Measurements from ENCODE around the gene KRT32.
"Not testable (repeated sequence)": the region's sequence is repeated elsewhere in the genome, so short reads cannot be mapped to it uniquely, and the experiment has no call there.

KRT32 gene

DNA sequence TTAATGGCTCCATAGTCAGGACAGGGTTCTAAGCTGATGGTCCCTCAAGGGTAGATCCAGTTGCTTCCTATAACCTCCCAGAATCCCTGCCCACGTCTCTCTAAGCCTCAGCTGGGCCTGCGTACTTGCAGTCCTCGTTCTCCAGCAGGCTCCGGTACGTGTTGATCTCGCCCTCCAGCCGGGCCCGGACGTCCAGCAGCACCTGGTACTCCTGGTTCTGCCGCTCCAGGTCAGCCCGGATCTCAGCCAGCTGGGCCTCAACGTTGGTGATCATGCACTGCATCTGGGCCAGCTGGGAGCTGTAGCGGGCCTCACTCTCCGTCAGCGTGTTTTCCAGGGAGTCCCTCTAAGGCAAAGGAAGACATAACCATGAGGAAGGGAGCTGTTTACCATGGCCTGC, 4.5 kb downstream of the KRT32 start:
- DNase-seq: no peak

DNA sequence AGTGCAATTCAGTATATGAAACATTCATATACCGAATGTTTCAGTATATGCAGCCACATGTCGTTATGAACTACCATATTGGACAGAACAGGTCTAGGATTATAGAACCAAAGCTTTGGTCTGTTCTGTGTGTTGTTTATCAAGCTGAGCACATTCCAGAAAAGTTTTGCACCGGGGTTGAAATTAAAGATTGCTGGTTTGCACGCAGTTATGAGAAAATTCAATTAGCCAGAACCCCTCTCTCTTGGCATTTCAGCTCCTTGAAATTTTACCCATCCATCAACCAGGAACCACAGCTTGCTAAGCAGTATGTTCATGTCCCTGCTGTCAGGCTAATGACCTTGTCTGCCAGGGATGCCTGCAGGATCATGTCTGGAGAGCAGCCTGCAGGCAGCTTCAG, 9.5 kb downstream of the KRT32 start:
- no peak for DNase-seq

DNA sequence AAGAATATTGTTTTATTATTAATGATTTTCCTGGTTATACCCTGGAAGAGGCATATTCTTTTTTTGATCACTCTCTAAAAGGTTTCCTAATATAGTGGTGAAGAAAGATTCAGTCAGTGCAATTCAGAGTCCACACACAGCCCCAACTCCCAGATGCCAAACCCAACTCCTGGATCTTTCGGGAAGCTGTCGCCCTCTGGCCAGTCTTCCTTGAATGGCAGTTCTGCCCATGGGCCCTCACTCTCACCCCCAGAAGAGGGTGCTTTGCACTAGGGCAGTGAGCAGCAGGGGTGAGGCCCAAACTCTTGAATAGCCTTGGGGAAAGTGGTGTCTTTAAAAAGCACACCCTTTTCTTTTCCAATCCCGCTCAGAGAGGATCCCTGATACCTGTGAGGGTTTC, 11.0 kb downstream of the KRT32 start:
- no peak for DNase-seq

DNA sequence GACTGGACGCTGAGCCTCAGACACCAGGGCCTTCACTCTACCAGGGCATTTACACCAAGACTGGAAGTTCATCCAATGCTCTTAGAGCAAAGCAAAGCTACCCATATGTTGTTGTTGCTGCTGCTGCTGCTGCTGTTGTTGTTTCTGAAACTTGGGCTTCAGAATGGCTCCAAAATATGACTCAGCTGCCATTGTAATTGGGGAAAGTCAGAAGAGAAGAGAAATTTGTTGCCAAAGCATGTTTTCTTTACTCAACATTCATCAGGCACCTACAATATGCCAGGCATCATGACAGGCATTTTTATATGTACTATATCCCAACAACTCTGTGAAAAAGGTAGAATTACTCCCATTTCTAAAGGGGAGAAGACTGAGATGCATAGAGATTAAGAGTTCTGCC, 11.9 kb downstream of the KRT32 start:
- DNase-seq: no peak

DNA sequence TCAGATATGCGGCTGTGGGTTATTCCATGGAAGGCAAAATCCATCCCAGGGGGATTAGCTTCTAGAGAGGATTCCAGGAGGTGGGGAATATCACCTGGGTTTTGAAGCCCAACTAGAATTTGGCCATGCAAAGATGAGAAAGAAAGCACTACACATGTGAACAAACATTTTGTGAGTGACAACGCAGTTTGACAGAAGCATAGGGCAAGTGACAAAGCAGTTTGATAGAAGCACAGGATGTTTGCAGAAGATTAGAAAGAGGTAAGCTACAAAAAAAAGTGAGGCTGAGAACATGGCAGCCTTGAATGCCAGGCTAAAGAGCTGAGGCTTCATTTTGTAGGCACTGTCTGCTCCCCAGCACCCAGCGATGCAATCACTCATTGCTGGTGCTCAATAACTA, 14.1 kb downstream of the KRT32 start:
- no peak for DNase-seq

DNA sequence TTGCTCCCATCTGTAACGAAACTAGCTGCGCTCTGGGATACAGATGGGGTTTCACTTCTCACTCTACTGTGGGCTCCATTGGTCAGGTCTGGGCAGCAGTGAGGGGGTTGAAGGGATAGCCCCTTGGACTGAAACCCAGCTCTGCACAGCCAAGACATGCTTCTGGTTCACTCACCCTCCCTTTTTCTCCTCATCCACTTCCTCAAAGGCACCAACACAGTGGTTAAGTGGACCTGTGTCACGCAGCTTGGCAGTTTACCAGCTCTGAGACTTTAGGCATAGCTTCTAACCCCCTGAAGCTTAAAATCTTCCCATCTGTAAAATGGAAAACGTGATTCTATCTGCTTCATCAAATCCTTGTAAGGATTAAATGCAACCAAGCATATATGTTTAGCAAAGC, 14.9 kb downstream of the KRT32 start:
- DNase-seq: peak; percentile 7

DNA sequence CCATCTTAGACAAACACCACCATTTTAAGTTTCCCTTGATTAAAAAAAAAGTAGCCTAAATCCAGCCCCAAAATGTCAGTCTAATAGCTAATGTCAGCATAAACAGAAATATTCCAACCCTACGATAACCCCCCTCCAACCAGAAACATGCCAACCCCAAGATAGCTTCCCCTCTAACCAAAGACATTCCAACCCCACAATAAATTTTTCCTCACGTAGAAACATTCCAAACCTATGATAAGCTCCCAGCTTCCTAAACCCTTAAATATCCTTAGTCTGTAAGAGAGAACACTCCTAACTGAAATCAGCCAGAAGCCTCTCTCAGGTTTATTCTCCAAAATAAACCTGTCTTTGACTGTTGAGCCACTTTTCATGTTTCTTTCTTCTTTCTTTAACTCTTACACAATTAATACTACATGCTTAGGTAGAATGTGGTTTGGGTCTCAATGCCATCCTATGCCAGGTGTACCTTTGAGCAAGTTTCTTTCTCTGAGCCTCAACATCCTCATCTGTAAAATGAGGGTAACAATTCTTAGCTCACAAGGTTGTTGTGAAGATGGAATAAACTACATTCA, 15.9 kb downstream of the KRT32 start:
- DNase-seq: no peak

DNA sequence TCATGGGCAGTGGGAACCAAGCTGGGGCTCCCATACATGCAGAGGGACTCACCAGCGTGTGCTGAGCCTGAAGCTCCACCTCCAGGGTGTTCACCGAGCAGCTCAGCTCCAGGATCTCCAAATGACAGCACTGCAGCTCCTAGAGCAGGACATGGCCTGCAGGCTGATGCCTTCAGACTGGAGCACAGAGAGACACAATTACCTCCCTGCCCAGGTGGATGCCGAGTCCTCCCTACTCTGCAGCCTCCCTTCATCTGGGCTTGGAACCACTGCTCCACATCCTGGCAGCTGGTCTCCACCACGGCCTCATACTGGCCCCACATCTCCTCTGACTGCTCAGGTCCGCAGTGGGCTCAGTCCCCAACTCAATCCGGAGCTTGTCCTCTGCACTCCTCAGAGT, 18.2 kb downstream of the KRT32 start:
- DNase-seq: no peak

DNA sequence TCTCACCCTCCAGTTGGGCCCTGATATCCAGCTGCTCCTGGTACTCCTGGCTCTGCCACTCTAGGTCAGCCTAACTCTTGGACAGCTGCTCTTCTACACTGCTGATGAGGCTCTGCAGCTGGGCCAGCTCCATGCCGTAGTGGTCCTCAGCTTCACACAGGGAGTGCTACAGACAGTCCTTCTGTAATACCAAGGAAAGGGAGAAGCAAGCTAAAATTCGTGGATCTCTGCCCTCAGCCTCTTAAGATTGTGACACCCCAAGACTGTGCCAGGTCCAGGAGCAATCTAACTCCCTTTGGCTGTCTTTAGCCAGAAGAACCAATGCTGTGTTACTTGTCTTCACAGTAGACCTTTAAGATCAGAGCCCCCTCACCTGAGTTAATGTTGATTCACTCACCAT, 18.7 kb downstream of the KRT32 start:
- DNase-seq: no peak

DNA sequence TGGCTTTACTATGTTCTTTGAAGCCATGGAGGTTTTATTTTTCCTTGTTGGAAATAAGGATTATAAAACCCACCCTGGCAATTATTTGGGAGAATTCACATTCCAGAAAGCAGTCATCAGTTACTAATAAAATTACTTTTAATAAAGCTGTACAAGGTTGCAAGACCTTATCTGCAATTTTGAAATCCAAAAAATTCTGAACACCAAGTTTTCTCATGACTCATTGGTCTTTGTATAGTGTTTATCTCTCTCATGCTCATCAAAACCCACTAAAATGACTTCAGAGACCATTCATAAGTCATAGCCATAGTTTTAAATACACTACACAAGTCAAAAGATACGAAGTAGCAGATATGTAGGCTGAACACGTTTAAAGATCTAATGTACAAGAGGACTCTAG, 20.4 kb downstream of the KRT32 start:
- no peak for DNase-seq

DNA sequence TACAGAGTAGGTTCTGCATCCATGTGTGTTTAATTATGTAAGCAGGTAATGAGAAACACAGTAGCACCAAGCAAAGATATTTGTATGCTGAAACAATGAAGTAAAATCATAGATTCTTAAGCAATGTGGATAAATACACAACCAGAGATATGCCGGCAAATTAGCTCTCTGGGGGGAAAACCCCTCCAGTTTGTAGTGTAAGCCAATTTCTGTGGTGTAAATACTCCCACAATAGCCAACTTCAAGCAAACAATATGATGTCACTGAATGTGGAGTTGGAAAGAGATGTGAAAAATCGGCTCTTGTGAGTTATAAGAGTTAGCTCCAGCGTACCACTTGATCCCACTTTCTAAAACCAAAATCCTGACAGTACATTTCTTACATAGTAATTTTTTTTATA, 22.5 kb downstream of the KRT32 start:
- DNase-seq: no peak

DNA sequence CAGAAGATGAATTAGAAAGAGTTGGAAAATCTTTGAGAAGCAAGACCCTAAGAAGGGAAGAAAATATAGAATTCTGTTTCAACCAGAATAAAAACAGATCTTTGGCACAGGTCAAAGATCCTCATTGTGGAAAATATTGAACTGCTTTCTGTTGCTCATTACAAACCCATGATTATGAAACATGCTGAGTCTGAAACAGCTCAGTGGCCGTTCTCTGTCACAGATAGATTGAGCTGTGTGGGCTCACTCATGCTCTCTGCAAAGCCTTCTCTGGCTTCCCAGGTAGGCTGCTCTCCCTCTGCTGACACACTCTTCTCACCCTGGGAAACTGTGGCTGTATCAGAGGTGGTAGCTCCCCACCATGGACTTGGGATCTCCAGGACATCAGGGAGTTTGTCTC, 23.0 kb downstream of the KRT32 start:
- DNase-seq: no peak

DNA sequence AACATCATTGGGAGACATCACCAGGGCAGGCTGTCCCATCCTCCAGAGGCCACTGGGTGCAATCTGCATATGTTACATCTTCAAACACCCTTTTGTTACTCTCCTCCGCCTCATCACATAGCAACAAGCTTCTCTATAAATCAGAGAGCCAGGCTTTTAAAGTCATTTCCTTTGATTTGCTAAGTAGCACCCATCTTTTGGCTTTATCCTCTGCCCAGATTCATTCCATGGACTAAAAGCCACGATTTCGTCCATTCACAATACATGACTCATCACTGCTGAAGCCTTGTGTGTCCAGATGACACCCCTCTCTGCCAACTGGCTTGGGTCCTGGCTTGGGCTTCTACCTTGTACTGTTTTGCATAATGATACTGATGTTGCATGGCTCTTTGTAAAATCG, 24.4 kb downstream of the KRT32 start:
- DNase-seq: no peak

DNA sequence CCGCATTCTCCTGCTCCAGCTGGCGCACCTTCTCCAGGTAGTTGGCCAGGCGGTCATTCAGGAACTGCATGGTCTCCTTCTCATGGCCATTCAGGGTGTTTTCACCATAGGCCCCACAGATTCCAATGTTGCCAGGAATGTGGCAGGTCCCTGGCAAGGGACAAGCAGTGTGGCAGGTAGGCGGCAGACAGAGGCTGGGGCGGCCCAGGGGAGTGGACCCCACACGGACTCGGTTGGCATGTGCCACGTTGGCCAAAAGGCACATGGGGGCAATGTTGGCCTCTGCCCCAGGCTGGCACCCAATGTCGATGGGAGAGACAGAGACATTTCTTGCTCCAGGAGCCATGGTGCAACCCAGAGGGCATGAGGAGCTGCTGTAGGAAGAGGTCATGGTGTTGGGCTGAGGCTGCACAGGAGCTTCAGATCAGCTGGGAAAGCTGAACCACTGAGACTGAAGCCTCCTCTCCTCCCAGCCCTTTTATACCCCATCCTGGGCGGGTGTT, 26.6 kb downstream of the KRT32 start, which contains the start of gene KRT38:
Gene KRT38, minus strand, starts transcription at position 453 of the 503 bp plus-strand sequence. Its CDS starts 62 bp downstream, at position 391.
- DNase-seq: no peak

DNA sequence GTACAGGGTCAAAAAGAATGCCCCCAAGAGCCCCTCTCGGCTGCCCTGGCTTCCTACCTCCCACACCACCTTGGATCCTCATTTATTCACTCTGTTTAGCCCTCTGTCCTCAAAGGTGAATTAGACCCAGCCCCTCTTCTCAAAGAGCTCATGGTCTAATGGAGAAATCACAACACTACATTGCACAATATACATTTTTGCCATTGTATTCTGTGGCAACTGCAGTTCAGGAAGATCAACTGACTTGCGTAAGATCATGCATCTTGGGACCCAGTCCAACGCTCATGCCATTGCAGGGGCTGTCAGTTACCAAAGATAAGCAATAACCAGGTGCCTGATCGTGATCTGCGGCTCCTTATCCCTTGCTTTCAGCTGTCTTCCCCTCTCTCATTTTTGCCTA, 27.8 kb downstream of the KRT32 start:
- DNase-seq: no peak

DNA sequence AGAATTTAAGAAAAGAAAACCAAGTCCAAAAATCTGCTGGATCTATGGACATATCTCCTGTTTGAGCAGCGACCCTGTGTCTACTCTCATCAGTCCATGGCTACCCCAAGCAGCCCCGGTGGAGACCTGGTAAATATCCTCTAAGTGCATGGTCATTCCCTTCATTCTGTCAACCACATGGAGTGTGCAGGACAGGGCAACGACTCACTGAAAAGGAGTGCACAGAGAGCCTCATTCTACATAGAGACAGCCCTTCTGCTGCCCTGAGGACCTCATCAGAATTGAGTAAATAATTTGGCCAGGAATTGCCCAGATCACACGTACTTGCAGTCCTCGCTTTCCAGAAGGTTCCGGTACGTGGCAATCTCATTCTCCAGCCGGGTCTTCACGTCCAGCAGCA, 29.4 kb downstream of the KRT32 start:
- DNase-seq: no peak

DNA sequence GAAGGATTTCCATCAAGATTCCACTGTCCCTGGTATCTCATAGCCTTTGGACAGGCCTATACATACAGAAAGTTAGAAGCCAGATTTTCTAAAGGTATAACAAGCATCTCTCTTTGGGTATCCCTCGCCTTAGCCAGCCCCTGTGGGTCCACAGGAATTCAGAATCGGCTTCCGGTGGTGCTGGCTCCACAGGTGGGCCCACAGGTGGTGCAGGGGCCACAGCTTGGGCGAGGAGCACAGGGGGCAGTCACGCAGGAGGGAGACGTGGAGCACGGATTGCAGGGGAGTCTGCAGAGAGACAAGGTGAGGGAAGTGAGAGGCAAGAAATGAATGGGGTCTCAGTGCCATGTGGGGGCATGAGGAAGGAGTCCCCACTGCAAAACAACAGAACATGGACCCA, 29.9 kb downstream of the KRT32 start:
- no peak for DNase-seq

DNA sequence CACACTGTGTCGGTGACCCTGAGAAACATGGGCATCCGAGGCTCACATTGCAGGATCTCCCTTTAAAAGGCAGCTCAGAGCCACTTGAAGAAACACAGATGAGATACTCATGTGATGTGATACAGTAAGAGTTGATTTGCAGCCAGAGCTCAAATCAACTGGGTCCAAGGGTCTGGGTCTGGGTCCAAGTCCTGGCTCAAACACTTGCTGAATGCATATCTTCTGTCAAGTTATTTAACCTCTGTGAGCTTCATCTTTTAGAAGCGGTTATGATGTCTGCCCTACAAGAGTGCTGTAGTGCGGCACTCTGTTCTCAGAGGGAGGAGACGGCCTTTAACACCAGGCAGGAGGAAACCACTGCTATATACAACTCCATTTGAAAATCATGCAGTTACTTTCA, 32.8 kb downstream of the KRT32 start:
- DNase-seq: no peak

DNA sequence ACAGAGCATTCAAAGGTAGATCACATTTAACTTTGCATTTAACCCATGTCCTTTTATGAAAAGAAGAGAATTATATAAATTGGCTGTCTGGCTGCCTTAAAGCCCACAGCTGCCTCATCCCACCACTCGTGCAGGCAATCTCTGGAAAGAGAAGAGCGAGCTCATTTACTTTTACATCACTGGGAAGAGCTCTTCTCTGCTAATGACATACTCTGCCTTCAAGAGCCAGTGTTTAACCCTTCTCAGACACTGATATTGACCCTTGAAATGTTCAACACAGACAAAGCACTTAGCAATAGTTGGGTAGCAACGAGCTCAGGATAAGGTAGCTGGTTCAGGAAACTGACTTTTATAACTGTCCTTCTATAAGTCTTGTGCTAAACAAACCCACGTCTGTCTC, 33.2 kb downstream of the KRT32 start:
- DNase-seq: no peak

DNA sequence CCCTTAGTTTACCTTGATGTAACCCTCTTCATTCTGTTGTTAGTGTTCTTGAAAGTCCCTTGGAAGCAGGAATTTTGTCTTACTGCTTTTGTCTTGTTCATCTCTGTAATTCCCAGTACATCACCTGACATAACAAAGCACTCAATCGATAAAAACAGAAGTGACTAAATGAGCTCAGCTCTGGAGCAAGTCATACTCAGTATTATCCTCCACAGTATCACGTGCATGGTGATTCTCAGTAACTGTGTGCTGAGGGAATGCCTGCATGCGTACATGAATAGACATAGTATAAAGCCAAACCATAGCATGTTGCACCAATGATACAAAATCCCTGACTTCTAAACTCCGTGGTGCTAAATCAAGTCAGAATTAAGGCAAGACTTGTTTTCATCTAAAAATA, 33.6 kb downstream of the KRT32 start:
- DNase-seq: no peak

DNA sequence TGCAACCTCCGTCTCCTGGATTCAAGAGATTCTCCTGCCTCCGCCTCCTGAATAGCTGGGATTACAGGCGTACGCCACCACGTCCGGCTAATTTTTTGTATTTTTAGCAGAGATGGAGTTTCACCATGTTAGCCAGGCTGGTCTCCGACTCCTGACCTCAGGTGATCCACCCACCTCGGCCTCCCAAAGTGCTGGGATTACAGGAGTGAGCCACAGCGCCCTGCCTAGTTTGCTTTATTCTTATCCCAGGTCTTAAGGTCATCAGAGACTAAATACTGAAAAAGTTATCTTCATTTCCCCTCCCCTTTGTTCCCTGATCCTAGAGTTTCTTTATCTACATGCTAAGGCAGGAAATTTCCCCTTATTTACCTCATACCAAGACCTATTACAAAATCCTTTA, 36.8 kb downstream of the KRT32 start:
- DNase-seq: not testable (repeated sequence)

DNA sequence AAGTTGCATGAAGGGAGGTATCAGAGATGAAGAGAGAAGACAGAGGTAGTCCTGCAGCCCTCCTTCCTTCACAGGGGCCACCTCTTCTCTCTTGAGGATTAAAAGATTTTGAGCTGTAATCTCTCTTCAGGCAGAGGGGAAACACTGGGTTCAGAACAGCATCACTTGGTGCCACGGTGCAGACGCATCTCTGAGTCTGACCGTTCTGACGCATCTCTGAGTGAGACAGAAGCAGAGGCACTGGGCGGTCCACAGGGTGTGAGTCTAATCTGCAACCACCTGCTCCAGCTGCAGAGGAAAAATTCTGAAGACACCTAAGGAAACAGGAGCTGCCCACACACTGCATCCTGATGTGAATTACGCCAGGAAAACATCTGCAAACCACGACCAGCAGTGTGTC, 37.5 kb downstream of the KRT32 start:
- DNase-seq: no peak

DNA sequence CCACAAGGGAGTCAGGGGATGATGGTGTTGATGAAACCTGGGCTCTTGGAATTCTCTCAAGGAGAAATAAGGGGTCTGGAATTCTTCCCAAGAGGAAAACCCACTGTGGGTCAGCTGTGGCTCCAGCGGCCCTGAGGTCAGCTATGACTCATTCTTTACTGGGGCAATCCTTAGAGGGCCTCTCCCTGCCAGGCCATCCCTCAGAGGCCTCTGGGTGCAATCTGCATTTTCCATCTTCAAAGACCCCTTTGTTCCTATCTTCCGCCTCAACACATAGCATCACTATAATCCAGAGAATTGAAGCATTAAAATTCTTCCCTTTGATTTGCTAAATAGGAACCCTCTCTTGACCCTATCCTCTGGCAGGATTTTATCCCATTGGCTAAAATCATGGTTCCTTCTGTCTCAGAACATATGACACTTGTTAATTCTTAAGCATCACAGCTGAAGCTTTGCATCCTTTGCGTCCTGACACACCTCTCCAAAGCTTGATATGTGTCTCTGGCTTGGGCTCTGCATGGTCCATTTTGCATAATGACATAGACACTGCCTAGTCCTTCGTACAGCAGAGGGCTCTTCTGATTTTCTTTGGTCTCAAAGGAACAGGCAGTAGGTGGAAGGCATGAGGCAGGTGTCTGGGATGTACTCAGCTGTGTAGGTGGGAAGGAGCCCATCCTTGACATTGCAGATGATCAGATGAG, 38.4 kb downstream of the KRT32 start:
- DNase-seq: no peak

DNA sequence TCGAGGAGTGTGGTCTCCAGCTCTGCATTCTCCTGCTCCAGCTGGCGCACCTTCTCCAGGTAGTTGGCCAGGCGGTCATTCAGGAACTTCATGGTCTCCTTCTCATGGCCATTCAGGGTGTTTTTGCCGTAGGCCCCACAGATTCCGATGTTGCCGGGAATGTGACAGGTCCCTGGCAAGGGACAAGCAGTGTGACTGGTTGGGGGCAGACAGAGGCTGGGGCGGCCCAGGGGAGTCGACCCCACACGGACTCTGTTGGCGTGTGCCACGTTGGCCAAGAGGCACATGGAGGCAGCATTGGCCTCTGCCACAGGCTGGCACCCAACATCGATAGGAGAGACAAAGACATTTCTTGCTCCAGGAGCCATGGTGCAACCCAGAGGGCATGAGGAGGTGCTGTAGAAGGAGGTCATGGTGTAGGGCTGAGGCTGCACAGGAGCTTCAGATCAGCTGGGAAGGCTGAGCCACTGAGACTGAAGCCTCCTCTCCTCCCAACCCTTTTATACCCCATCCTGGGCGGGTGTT, 43.0 kb downstream of the KRT32 start, which contains the start of gene KRT37:
Gene KRT37, minus strand, starts transcription at position 475 of the 525 bp plus-strand sequence. Its CDS starts 62 bp downstream, at position 413.
- no peak for DNase-seq

DNA sequence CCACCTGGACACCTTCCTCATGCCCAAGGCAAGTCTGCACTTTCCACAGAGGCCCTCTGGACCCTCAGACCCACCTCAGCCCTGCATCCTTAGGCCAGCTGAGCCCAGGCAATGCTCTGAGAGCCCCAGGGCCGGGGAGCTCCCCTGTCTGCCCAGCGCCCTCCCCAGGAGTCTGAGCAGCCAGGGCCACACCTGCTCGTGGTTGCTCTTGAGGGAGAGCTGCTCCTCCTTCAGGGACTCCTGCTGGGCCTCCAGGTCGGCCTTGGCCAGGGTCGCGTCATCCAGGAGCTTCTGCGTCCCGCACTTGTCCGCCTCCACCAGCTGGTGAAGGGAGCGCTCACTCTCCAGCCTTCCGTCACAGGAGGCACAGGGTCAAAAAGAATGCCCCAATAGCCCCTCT, 44.6 kb downstream of the KRT32 start:
- not testable (repeated sequence) for DNase-seq
